ENCODE measurements around the gene ATG12.
"Not testable (repeated sequence)": the region's sequence is repeated elsewhere in the genome, so short reads cannot be mapped to it uniquely, and the experiment has no call there.

Gene ATG12

GRCh38 chr5:115809946-115810345 lies 31.4 kb downstream of the ATG12 start:
- H3K4me2 ChIP-seq (ENCODE audit: low read length), result no peak overlapping the region
- no peaks in the 10 kb centered on the region for H3K36me3 ChIP-seq (ENCODE audit: insufficient read depth, low read length)
- H3K9me2 ChIP-seq (ENCODE audit: low read depth, low read length), result no peaks in the 10 kb centered on the region
- TF ChIP-seq, protein P1, sequence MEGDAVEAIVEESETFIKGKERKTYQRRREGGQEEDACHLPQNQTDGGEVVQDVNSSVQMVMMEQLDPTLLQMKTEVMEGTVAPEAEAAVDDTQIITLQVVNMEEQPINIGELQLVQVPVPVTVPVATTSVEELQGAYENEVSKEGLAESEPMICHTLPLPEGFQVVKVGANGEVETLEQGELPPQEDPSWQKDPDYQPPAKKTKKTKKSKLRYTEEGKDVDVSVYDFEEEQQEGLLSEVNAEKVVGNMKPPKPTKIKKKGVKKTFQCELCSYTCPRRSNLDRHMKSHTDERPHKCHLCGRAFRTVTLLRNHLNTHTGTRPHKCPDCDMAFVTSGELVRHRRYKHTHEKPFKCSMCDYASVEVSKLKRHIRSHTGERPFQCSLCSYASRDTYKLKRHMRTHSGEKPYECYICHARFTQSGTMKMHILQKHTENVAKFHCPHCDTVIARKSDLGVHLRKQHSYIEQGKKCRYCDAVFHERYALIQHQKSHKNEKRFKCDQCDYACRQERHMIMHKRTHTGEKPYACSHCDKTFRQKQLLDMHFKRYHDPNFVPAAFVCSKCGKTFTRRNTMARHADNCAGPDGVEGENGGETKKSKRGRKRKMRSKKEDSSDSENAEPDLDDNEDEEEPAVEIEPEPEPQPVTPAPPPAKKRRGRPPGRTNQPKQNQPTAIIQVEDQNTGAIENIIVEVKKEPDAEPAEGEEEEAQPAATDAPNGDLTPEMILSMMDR (IDR thresholded peaks at IDR 0.05; ENCODE audit: low read length), result no peak
- TF ChIP-seq EZH2 (IDR thresholded peaks at IDR 0.05; ENCODE audit: borderline replicate concordance, low read length), result no peak
- H3K9me3 ChIP-seq (ENCODE audit: low read length), result no peaks in the 10 kb centered on the region
- no peaks in the 10 kb centered on the region for H3K27me3 ChIP-seq (ENCODE audit: insufficient read depth, low read length)
- H3K27ac ChIP-seq (ENCODE audit: low read depth, low read length, poor library complexity, severe bottlenecking), result no peak overlapping the region
- H2AFZ ChIP-seq (ENCODE audit: low read length), result no peak overlapping the region
- H3K4me3 ChIP-seq (ENCODE audit: low read depth, low read length, poor library complexity, severe bottlenecking), result no peak overlapping the region
- no peaks in the 10 kb centered on the region for H4K20me1 ChIP-seq (ENCODE audit: insufficient read depth, low read length)
- no peak overlapping the region for H3K9ac ChIP-seq (ENCODE audit: low read length)
- H3K4me1 ChIP-seq (ENCODE audit: insufficient read depth, low read length, severe bottlenecking), result no peaks in the 10 kb centered on the region
- no peaks in the 10 kb centered on the region for H3F3A ChIP-seq (ENCODE audit: insufficient read depth, low read length)
- H3K79me2 ChIP-seq (ENCODE audit: insufficient read depth, low read length), result no peaks in the 10 kb centered on the region

DNA sequence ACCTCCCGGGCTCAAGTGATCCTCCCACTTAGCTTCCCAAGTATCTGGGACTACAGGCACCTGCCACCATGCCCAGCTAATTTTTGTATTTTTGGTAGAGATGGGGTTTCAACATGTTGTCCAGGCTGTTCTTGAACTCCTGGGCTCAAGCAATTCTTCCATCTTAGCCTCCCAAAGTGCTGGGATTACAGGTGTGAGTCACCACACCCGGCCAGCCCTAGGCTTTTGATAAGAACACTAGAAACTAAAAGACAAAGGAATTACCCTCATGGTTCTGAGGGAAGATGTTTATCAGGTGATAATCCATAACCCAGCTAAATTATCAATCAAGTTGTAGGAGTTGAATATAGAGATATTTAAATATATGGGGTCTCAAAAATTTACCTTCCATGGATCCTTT lies 33.3 kb downstream of the ATG12 start:
- H3K27me3 ChIP-seq (ENCODE audit: insufficient read depth, low read length); H3F3A ChIP-seq (ENCODE audit: insufficient read depth, low read length); H2AFZ ChIP-seq (ENCODE audit: low read length); H3K9ac ChIP-seq (ENCODE audit: low read length); H3K79me2 ChIP-seq (ENCODE audit: insufficient read depth, low read length); H3K4me2 ChIP-seq (ENCODE audit: low read length); H3K9me2 ChIP-seq (ENCODE audit: low read depth, low read length); H3K4me1 ChIP-seq (ENCODE audit: insufficient read depth, low read length, severe bottlenecking); H3K36me3 ChIP-seq (ENCODE audit: insufficient read depth, low read length); H4K20me1 ChIP-seq (ENCODE audit: insufficient read depth, low read length); H3K9me3 ChIP-seq (ENCODE audit: low read length); H3K27ac ChIP-seq (ENCODE audit: low read depth, low read length, poor library complexity, severe bottlenecking); H3K4me3 ChIP-seq (ENCODE audit: low read depth, low read length, poor library complexity, severe bottlenecking): not testable (repeated sequence)

DNA sequence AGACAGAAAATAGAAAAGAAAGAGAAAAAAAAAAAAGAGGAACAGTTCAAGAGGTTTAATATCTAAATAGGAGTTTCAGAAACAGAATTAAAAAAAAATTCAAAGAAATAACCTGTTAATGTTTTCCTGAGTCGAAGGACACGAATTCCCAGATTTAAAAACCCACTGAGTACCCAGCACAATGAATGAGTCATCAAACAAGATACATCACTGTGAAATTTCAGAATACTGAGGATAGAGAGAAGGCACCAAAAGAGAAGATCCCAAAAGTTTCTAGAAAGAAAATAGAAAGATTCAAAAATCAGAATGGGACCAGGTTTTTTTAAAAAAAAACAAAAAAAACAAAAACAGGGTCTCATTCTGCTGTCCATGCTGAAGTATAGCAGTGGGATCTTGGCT lies 33.7 kb downstream of the ATG12 start:
- no peaks in the 10 kb centered on the region for H3K9me3 ChIP-seq (ENCODE audit: low read length)
- no peak overlapping the region for H2AFZ ChIP-seq (ENCODE audit: low read length)
- no peaks in the 10 kb centered on the region for H3K79me2 ChIP-seq (ENCODE audit: insufficient read depth, low read length)
- H3K27me3 ChIP-seq (ENCODE audit: insufficient read depth, low read length), result no peaks in the 10 kb centered on the region
- no peaks in the 10 kb centered on the region for H4K20me1 ChIP-seq (ENCODE audit: insufficient read depth, low read length)
- no peak overlapping the region for H3K9ac ChIP-seq (ENCODE audit: low read length)
- no peaks in the 10 kb centered on the region for H3K9me2 ChIP-seq (ENCODE audit: low read depth, low read length)
- H3K27ac ChIP-seq (ENCODE audit: low read depth, low read length, poor library complexity, severe bottlenecking), result no peak overlapping the region
- H3K4me2 ChIP-seq (ENCODE audit: low read length), result no peak overlapping the region
- H3K4me3 ChIP-seq (ENCODE audit: low read depth, low read length, poor library complexity, severe bottlenecking), result no peak overlapping the region
- H3F3A ChIP-seq (ENCODE audit: insufficient read depth, low read length), result no peaks in the 10 kb centered on the region
- TF ChIP-seq, protein P1 (IDR thresholded peaks at IDR 0.05; ENCODE audit: low read length), result no peak
- H3K36me3 ChIP-seq (ENCODE audit: insufficient read depth, low read length), result no peaks in the 10 kb centered on the region
- H3K4me1 ChIP-seq (ENCODE audit: insufficient read depth, low read length, severe bottlenecking), result no peaks in the 10 kb centered on the region

GRCh38 chr5:115806986-115807653 lies 34.2 kb downstream of the ATG12 start:
- Histone ChIP-seq H3K79me2 (ENCODE audit: insufficient read depth, low read length) (no peaks in the 10 kb centered on the region), H2AFZ (ENCODE audit: low read length) (no peak overlapping the region), H3K27me3 (ENCODE audit: insufficient read depth, low read length) (no peaks in the 10 kb centered on the region), H3K4me3 (ENCODE audit: low read depth, low read length, poor library complexity, severe bottlenecking) (no peak overlapping the region), H3F3A (ENCODE audit: insufficient read depth, low read length) (no peaks in the 10 kb centered on the region), H3K9me2 (ENCODE audit: low read depth, low read length) (no peaks in the 10 kb centered on the region), H3K27ac (ENCODE audit: low read depth, low read length, poor library complexity, severe bottlenecking) (no peak overlapping the region), H3K4me2 (ENCODE audit: low read length) (no peak overlapping the region), H3K9me3 (ENCODE audit: low read length) (no peaks in the 10 kb centered on the region), H3K9ac (ENCODE audit: low read length) (no peak overlapping the region), H3K36me3 (ENCODE audit: insufficient read depth, low read length) (no peaks in the 10 kb centered on the region), H4K20me1 (ENCODE audit: insufficient read depth, low read length) (no peaks in the 10 kb centered on the region), H3K4me1 (ENCODE audit: insufficient read depth, low read length, severe bottlenecking) (no peaks in the 10 kb centered on the region)
- TF ChIP-seq, protein P1 (IDR thresholded peaks at IDR 0.05; ENCODE audit: low read length), result no peak
- no peak for TF ChIP-seq EZH2 (IDR thresholded peaks at IDR 0.05; ENCODE audit: borderline replicate concordance, low read length)

All from OCI-LY1 (cell line).